C4-2B (cell line): ENCODE measurements around the gene DGKA.

Experiments
- H3K27ac ChIP-seq: fragments of 450-650 bp; 2 replicates; pipeline ENCODE4 v1.5.1; 2017
- ZFX ChIP-seq: fragments of 450-650 bp; IDR thresholded peaks from 2 replicates; pipeline ENCODE4 v1.6.1; 2017
- TF ChIP-seq, protein P1 (sequence below): fragments of 450-650 bp; conservative IDR thresholded peaks from 2 replicates; pipeline ENCODE4 v1.5.1; 2017; ENCODE audit warnings: mild to moderate bottlenecking

DGKA gene

DNA sequence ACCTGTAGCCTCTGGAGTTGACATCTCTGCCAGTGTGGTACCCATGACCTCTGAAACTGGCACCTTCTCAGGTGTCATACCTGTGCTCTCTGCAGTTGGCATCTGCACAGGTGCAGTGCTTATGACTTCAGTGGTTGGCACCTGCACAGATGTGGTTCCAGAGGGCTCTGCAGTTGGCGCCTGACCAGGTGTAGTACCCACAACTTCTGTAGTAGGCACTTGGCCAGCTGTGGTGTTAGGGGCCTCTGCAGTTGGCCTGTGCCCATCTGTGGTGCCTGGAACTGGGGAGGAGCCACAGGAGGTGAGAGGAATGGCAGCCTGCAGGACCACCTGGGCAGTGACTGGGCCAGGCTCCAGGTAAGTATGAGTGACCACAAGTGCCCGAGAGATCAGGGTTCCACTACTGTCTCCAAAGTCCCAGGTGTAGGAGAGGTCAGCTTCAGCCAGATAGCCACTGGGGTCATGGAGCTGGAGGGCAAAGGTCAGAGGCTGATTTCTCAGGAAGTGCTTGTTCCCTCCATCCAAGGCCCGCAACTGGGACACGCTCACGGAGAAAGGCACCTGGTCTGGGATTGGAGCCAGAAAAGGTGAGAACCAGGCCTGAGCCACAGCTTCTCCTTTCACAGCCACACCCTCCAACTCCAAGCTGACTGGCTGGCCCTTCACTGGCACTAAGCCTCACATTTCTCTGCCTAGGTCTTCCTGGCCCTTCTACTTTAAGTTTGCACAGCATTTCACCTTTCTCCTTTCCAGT is 26.3 kb downstream of the DGKA start:
- H3K27ac ChIP-seq = peak overlapping the region; percentile 56
- TF ChIP-seq, protein P1, sequence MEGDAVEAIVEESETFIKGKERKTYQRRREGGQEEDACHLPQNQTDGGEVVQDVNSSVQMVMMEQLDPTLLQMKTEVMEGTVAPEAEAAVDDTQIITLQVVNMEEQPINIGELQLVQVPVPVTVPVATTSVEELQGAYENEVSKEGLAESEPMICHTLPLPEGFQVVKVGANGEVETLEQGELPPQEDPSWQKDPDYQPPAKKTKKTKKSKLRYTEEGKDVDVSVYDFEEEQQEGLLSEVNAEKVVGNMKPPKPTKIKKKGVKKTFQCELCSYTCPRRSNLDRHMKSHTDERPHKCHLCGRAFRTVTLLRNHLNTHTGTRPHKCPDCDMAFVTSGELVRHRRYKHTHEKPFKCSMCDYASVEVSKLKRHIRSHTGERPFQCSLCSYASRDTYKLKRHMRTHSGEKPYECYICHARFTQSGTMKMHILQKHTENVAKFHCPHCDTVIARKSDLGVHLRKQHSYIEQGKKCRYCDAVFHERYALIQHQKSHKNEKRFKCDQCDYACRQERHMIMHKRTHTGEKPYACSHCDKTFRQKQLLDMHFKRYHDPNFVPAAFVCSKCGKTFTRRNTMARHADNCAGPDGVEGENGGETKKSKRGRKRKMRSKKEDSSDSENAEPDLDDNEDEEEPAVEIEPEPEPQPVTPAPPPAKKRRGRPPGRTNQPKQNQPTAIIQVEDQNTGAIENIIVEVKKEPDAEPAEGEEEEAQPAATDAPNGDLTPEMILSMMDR = no peak
- TF ChIP-seq ZFX = no peak

DNA sequence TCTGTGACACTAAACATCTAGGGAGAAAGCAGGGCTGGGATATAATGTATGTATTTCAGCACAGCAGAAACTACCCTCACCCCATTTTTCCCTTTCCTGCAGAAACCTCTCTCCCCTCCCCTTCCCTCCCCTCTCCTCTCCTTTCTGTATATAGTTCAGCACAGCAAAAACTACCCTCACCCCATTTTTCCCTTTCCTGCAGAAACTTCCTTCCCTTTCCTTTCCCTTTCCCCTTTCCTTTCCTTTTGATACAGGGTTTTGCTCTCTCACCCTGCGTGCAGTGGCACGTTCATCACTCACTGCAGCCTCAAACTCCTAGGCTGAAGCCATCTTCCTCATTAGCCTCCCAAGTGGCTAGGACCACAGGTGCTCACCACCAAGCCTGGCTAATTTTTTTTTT is 32.8 kb downstream of the DGKA start:
- TF ChIP-seq, protein P1 = no peak

DNA sequence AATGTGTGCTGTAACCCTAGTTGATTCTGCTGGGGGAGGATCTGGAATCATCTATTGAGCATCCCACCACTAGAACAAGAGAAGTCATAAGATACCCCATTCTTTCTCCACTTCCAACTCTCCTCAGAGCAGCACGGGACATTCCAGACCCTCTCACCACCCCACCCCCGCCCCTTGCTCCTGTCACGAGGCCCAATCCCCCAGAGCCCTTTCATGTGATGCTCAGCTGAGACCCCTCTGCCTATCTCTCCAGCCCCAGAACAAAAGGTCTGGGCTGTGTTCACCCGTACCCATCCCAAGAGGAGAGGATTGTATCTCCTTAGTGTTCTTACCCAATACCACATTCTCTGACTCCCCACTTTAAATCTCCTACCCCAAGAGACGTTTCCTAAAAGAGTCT is 34.3 kb downstream of the DGKA start:
- TF ChIP-seq, protein P1 = no peak
- no peak for TF ChIP-seq ZFX
- H3K27ac ChIP-seq = no peak overlapping the region

More for the DNA sequence above, 32.8 kb downstream of the DGKA start:
- no peak overlapping the region for H3K27ac ChIP-seq

DNA sequence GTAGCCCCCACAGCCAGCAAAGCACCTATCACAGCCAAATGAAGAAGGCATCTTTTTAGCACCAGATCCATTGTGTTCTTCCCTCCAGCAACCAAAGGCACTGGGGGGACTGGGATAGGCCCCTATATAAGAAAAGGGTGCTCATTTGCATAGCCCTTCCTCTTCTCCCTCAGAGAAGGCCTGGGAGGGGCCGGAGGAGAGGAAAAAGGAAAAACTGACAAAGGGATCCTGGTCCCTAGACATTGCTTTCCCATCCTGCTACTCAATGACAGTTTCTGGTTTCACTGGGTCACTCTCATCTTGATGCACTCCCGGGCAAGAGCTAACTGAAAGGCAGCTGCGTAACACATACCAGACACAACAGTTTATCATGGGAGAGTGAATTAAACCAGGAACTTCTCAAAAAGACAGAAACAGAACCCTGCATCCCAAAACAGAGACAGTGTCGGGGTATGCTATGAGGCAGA is 35.0 kb downstream of the DGKA start, which contains the start of gene PMEL:
Gene PMEL, minus strand, starts transcription at position 102 of the 467 bp plus-strand sequence. Its CDS starts 31 bp downstream, at position 71.
- TF ChIP-seq ZFX = no peak
- TF ChIP-seq, protein P1 = no peak
- H3K27ac ChIP-seq = peak within 1 kb of the TSS; percentile 81

DNA sequence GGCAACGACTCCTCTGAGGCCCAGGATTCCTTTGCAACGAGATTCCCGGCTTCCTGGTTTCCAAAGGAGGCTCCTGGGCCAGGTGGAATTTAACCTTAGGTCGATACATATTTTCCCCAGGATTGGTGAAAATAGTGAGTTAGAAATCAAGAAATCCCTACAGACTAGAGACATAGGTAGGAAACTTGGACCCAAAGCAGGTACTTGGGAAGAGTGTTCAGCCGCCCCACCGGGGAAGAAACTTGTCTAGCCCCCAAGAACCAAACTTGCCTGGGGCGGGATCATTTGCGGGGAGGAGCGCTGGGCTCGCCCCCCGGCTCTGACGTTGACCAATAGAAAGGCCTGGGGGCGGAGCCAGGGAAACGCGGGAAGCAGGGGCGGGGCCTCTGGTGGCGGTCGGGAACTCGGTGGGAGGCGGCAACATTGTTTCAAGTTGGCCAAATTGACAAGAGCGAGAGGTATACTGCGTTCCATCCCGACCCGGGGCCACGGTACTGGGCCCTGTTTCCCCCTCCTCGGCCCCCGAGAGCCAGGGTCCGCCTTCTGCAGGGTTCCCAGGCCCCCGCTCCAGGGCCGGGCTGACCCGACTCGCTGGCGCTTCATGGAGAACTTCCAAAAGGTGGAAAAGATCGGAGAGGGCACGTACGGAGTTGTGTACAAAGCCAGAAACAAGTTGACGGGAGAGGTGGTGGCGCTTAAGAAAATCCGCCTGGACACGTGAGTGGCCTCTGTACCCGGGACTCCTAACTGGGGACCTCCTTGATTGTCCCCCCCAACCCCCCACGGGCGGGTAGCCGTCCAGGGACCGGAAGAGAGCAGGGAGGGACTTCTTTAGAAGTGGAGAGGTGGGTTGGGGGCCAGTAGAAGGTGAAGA is 35.7 kb downstream of the DGKA start, which contains the start of gene CDK2:
Gene CDK2, plus strand, starts transcription at position 423 of the 874 bp plus-strand sequence. Its CDS starts 179 bp downstream, at position 602.
- peak within 1 kb of the TSS; percentile 81 for H3K27ac ChIP-seq
- TF ChIP-seq, protein P1 = no peak
- no peak for TF ChIP-seq ZFX

DNA sequence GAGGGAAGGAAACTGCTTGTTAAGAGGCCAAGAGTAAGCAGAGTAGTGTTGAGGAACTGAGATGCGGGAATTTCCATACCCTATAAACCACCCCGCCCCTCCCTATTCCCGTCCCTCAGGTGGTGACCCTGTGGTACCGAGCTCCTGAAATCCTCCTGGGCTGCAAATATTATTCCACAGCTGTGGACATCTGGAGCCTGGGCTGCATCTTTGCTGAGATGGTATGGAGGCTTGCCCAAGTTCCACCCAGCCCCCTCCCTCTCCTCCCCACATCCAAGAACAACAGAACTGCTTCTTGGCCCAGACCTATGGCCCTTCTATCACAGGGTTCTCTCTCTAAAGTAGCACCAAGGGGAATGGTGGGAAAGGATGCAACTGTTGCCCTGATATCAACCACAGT is 38.4 kb downstream of the DGKA start:
- no peak overlapping the region for H3K27ac ChIP-seq
- TF ChIP-seq ZFX = no peak
- TF ChIP-seq, protein P1 = no peak

DNA sequence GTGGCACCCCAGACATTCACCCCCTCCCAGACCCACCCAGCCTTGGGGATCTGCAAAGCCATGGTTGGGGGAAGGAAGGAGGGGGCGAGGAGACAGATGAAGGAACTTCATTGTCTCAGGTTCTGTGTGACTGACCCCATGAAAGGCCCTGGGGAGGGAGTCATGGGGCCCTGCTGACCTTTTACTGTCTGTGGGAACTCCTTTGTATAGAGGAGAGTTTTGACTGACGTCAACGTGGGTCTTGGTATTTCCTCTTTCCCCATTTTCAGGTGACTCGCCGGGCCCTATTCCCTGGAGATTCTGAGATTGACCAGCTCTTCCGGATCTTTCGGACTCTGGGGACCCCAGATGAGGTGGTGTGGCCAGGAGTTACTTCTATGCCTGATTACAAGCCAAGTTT is 39.8 kb downstream of the DGKA start:
- H3K27ac ChIP-seq = no peak overlapping the region

More for the DNA sequence above, 39.8 kb downstream of the DGKA start:
- TF ChIP-seq, protein P1 = no peak
- TF ChIP-seq ZFX = no peak
